GM12864 (cell line): Measurements from ENCODE around the gene SPSB1.

Experiments used
- DNase-seq: peaks from one replicate; pipeline ENCODE4 v3.0.0-alpha.2; 2011; ENCODE audit warnings: low read depth
- H3K4me3 ChIP-seq: 2 replicates; pipeline ENCODE4 v1.5.1; 2011; ENCODE audit warnings: mild to moderate bottlenecking, low read depth, low read length, control low read depth
- TF ChIP-seq, protein P1 (sequence below): IDR thresholded peaks from 2 replicates; pipeline ENCODE4 v1.5.1; 2011; ENCODE audit warnings: low read depth, mild to moderate bottlenecking, moderate library complexity, low read length, control low read depth, inconsistent platforms; ENCODE audit errors: missing control alignments

The SPSB1 gene

DNA sequence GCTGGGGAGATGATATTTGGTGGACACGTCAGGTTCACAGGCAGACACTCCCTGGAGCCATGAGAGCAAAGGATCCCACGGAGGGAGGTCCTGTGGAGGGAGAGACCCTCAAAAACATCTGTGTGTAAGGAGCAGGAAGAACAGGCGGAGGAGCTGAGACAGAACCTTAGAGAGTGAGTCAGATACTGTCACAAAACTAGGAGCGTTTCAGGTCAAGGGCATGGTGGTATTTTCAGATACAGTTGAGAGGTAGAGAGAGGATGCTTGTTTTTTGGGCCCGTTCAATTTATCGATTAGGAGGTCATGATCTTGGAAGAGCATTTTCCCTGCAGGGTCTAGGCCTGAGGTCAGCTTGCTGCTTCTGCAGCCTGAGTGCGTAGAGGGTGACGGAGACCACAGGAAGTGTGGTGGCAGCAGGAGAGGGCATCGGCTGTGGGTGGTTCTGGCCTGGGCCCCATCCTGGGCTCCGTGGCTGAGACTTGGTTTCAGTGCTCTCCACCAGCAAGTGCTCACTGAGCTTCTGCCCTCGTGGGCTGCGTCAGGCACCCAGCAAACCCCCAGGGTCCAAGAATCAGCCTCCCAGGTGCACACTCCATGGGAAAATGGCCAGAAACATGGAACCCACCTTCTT, 39.9 kb downstream of the SPSB1 start:
- no peak overlapping the region for H3K4me3 ChIP-seq
- TF ChIP-seq, protein P1, sequence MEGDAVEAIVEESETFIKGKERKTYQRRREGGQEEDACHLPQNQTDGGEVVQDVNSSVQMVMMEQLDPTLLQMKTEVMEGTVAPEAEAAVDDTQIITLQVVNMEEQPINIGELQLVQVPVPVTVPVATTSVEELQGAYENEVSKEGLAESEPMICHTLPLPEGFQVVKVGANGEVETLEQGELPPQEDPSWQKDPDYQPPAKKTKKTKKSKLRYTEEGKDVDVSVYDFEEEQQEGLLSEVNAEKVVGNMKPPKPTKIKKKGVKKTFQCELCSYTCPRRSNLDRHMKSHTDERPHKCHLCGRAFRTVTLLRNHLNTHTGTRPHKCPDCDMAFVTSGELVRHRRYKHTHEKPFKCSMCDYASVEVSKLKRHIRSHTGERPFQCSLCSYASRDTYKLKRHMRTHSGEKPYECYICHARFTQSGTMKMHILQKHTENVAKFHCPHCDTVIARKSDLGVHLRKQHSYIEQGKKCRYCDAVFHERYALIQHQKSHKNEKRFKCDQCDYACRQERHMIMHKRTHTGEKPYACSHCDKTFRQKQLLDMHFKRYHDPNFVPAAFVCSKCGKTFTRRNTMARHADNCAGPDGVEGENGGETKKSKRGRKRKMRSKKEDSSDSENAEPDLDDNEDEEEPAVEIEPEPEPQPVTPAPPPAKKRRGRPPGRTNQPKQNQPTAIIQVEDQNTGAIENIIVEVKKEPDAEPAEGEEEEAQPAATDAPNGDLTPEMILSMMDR: no peak

DNA sequence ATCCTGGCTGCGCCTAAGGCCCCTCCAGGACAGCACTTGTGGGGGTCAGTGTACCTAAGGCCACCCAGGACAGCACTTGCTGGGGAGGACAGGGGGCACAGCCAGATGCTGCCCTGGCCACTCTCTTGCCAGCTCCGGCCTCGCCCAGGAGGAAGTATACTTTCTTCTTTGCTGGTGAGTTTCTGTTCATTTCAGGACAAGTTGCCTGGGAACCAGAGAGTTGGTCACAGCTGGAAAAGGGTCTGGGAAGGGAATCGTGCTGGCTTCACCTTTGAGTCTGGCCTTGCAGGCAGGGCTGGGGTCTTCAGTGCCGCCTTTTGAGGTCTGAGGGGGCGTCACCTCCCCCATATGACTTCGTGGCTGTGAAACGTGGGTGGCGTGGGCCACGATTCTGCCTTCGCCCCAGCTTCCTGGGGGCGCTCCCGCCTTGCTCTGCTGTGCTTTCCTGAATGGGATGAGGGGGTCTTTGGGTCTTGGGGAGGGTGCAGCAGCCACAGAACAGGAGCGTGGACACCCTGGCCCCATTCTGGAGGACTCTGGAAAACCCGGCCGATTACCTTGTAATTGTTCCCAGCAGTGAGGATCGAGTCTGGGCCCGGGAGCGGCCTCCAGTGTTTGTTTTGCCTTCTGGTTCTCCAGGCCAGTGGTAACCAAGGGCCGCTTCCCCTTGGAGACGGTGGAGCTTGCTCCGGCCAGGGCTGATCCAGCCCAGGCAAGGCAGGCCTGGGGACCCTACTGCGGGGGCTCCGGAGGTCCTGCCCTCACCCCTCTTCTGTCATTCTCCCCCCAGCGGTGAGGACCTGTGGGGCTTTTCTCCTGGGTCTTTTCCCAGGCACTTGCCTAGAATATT, 45.9 kb downstream of the SPSB1 start:
- no peak overlapping the region for H3K4me3 ChIP-seq
- DNase-seq: no peak
- TF ChIP-seq, protein P1: no peak

More for the DNA sequence above, 39.9 kb downstream of the SPSB1 start:
- no peak for DNase-seq

DNA sequence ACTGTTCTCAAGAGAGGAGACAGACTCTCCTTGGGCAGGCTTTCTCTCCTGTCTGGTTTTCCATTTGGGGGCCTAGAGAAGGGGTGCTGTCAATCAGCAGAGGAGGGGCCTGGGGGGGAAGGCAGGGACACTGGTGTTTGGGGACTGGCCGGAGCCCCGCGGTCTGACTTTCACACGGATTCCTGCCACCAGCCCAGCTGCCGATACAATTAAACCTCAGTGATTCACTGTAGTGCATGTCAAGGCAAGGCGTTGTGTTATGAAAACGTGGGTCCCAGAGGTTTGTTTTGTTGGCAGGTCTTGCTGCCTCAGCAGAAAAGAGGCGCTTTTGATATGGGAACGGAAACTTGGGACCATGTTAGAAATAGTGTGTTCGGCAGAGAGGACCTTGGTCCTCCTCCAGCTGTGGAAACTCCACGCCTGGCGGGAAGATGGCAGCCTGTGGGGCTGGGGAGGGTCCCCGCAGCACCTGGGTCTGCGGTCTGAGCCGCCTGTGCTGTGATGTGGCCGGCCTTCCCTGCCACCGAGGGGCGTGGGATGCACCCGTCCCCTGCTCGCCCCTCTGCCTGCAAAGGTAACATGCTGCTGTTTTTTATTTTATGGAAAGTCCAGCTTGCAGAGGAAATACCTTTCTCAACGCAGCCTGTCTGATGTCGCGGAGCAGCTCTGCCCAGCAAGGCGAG, 47.6 kb downstream of the SPSB1 start:
- TF ChIP-seq, protein P1: no peak
- no peak overlapping the region for H3K4me3 ChIP-seq
- no peak for DNase-seq

DNA sequence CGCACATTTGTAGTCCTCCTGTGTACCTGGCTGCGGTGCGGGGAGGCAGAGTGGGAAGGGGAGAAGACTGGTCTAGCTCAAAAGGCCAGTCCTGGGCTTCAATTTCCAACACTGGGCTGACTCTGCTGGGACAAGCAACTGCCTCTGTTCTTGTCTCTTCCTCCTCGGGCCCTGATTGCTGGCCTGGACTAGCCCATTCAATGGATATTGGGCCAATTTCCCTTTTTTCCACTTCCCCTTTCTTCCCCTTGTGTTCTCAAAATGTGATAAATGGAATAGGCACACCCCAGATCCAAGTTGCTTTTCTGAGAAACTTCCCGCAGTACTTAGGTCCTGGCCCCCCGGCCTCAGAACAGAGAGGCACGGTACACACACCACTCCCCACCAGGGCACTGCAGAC, 48.2 kb downstream of the SPSB1 start:
- no peak for DNase-seq
- H3K4me3 ChIP-seq: no peak overlapping the region
- TF ChIP-seq, protein P1: no peak

DNA sequence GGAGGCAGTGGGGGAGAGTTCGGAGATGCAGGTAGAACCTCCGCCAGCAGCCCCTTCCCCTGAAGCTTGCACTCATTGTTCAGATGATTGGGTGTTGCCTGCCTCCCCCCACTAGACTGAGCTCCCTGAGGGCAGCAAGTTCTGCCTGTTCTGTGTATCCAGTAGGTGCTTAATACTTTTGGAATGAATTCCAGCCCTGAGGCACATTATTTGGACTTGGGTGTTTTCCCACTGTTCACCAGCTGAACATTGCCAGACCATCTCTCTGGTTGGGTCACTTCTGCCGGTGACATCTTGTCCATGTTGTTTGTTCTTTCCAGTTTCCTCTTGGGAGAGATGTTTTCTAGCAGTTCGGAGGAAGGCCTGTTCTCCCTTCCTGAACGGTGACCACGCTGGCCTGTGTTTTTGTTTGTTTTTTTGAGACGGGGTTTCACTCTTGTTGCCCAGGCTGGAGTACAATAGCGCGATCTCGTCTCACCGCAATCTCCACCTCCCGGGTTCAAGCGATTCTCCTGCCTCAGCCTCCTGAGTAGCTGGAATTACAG, 48.7 kb downstream of the SPSB1 start:
- TF ChIP-seq, protein P1: no peak
- DNase-seq: no peak
- H3K4me3 ChIP-seq: no peak overlapping the region

DNA sequence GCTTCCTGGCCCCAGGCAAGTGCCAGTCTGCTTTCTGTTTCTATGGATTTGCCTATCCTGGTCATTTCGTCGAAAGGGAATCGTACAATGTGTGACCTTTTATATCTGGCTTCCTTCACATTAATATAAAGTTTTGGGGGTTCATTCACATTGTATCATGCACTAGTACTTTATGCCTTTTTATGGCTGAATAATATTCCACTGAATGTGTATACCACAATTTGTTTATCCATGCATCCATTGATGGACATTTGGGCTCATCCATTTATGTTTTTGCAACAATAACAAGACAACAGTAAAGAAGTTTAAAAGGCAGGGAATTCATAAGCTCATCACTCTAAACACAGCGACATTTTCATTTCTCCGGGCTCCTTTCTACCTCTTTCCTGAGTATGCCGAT, 50.6 kb downstream of the SPSB1 start:
- TF ChIP-seq, protein P1: no peak
- no peak overlapping the region for H3K4me3 ChIP-seq
- DNase-seq: no peak
